Activated CD8-positive, alpha-beta memory T cell treated with anti-CD3 and anti-CD28 coated beads for 36 hours (primary cell): ENCODE results near the gene HS3ST2. TPM values are rescaled to one million over a fixed set of nuclear protein-coding genes. Genes with fewer than 3 reads are reported as not detected.

Source experiments
- CTCF ChIA-PET: fragments of 350-600 bp; sonication (Branson Sonifier 250); formaldehyde crosslinking; loops from one replicate; lab custom pipeline; 2021; ENCODE audit warnings: antibody characterized with exemption; lab: Charles Lee
- POLR2A ChIA-PET: fragments of 350-600 bp; sonication (Branson Sonifier 250); formaldehyde crosslinking; loops from one replicate; lab custom pipeline; 2021; ENCODE audit warnings: antibody characterized with exemption; lab: Charles Lee
- total RNA-seq, 2 experiments: library from RNA; stranded (reverse); gene quantifications; one replicate each; pipeline ENCODE4 v1.2.3, GENCODE V29; 2021

Gene HS3ST2
- total RNA-seq = not detected

DNA sequence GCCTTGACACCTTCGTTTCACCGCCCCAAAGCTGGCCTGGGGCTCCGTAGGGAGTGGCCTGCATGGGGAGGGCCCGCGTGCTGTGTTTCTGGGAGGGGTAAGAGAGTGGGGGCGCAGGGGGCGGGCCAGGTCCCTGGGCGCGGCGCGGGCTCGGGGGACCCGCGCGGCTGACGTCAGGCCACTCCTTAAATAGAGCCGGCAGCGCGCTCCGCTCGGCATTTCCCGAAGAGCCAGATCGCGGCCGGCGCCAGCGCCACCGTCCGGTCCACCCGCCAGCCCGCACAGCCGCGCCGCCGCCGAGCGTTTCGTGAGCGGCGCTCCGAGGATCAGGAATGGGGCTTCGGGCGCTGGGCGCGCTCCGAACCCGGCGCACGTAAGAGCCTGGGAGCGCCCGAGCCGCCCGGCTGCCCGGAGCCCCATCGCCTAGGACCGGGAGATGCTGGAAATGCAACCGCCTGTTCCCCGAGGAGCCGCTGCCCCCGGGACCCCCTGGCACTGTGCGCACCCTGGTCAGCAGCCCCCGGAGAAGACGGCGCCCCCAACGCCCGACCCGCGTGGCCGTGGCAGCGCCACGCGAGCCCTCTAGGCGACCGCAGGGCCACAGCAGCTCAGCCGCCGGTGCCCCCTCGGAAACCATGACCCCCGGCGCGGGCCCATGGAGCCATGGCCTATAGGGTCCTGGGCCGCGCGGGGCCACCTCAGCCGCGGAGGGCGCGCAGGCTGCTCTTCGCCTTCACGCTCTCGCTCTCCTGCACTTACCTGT, at the start of gene HS3ST2:
HS3ST2 (plus strand) TSS at position 215 of the 763 bp plus-strand sequence; CDS start at position 664, 449 bp downstream.
- POLR2A ChIA-PET = no interaction called here
- CTCF ChIA-PET = no interaction called here

DNA sequence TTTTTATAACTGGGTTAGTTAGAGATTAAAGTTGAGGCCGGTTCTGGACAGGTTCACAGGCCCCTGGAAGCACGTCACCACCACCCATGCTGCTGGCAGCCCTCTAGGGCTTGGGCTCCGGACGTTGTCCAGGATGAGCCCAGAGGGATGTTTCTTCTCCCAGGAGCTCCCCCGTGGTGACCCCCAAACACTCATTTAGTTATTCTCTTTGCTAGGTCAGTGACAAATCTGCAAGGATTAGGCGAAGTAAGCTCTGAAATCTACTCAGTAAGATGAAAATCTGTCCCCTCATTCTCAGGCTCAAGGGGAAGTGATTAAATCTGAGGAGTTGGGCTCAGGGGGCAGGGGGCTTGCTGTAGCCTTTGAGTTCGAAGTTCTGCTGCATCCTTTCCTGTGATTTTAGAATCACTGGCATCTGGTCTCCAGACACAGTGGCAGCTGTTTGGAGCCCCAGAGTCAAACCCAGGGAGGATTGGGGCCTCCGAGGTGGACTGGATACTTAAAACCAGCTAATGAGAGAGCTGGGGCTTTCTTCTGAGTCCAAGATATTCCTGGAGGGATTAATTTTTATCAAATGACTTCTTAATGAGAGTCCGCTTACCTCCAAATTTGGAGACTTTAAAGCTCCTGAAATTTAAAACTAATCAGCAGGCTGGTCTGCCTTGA, 49.2 kb upstream of the HS3ST2 start:
- POLR2A ChIA-PET = no interaction called here
- CTCF ChIA-PET = no interaction called here

DNA sequence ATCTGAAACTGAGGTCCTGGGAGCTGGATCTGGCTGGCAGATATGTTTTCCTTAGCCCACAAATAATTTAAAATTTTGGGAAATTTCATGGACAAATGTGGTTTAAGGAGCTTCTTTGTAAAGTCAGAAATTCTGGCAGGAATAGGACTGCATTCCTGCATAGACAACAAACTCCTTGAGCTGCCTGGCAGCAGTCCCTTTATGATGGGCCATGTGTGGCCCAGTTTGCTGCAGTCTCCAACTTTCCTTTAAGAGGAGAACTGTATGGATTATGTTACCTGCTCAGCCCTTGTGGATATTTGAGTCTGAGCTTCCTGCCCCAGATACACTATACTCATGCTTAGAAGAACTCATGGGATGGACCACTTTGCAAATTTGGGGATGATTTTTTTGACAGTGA, 48.5 kb upstream of the HS3ST2 start:
- ChIA-PET CTCF (no interaction called here), POLR2A (no interaction called here)

DNA sequence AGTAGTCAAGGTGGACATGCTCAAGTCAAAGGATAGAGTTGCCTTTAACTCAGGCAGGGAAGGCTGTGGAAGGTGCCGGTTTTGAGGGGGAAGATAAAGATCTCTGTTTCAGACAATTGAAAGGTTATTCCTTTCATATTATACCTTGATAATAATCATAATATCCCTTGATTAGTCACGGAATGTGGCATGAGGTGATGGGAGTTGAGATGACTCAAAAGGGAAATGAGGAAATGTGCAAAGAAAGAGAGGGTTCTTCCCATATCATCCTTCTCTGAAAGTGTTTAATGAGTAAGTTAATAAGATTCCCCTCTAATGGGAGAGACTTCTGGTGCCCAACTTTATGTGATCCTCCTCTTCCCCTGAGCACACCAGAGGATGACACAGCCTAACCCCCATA, 43.1 kb upstream of the HS3ST2 start:
- CTCF ChIA-PET = no interaction called here
- POLR2A ChIA-PET = no interaction called here

DNA sequence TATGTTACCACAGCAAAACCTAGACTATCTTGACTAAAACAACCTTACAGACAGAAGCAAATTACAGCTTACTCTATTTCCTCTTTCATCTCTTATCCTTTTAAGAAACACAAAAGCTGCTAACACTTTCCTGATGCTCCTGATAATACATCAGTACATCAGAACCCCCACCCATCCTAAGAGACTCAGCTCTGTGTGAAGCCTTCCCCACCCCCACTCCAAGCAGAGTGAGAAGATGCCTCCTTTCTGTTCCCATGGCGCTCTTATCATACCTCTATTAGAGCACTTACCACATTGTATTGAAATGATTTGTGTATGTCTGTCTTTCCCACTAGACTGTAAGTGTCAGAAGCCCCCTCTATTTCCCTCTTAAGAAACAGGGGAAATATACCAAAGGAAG, 42.4 kb upstream of the HS3ST2 start:
- ChIA-PET CTCF (no interaction called here), POLR2A (no interaction called here)

DNA sequence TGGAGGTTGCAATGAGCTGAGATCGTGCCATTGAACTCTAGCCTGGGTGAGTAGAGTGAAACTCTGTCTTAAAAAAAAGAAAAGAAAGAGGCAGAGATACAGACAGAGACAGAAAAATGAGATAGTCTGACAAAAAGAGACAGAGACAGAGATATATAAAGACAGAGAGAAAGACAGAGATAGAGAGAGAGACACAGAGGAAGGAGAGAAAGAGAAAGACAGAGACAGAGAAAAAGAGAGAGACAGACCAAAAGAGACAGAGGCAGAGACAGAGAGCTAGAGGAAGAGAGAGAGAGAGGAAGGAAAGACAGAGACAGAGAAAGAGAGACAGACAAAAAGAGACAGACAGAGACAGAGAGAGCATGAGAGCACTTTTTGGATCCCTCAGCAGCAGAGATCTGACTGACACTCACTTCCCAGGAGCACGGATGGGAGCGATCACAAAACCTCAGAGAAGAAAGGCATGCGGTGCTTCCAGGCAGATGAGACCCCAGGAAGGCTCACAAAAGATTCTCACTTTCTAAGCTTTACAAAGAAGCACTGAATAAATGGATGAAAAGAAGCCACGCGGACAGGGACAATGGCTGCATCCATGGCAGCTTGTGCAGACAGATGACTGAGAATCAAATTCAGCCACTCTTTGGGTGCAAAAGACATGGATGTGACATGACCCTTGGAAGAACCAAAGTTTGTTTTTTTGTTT, 38.6 kb upstream of the HS3ST2 start:
- ChIA-PET CTCF (no interaction called here), POLR2A (no interaction called here)

DNA sequence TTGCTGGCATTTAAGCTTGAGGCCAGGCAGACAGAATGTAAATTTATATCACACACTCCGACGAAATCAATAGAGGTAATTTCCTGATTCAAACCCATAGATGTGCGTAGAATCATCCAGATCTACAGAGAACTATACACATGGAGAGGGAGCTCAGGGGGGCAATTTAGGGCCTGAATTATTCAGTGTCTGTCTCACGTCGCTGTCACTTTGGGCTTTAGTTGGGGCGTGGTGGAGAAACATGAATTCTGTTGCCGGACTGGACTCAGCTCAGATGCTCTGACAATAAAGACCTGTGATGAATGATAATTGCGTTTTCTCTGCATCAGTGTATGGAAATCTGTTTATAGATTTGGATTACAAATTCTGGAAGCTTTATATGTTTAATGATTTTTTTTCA, 32.5 kb upstream of the HS3ST2 start:
- POLR2A ChIA-PET = no interaction called here

DNA sequence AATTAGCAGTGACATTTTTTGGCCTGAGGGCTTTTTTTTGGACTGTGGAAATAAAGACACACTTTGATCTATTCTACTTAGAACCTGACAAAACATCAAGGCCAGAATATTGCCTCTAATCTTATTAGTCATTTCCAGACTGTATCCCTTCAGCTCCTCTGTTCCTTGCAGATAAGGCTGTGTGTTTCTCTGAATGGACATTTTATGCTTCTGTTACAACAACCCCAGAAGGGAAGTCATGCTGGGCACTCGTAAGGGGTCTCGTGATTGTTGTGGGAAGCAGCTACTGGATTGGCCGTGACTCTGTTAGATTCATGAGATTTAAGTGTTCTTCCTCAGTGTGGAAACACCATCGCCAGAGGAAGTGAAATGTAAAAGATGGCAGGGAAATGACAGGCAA, 31.6 kb upstream of the HS3ST2 start:
- ChIA-PET POLR2A (no interaction called here), CTCF (no interaction called here)

More for the DNA sequence above, 32.5 kb upstream of the HS3ST2 start:
- CTCF ChIA-PET = no interaction called here

DNA sequence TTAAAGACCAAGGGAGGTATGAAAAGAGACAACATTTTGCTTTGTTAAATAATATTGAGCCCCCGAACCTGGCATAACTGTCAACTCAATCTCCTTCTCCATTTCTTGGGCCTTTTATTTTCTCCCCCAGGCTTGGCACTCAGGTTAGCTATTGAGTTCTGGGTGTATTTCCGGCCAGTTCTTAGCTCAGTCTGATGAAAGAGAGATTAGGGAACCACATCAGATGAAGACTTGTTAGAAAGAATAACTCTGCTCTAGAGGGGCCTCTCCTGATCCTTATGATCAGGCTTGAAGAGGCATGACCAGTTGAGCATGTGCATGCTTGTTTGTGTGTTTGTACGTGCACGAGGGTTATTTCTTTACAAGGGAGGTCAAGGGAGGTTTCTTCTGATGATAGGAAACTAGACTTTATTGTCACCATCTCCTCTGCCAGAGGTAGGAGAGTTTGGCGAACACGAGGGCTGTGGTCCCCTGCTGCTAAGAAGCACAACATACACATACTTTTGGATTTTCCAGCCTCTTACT, 29.2 kb upstream of the HS3ST2 start:
- ChIA-PET POLR2A (no interaction called here), CTCF (no interaction called here)

DNA sequence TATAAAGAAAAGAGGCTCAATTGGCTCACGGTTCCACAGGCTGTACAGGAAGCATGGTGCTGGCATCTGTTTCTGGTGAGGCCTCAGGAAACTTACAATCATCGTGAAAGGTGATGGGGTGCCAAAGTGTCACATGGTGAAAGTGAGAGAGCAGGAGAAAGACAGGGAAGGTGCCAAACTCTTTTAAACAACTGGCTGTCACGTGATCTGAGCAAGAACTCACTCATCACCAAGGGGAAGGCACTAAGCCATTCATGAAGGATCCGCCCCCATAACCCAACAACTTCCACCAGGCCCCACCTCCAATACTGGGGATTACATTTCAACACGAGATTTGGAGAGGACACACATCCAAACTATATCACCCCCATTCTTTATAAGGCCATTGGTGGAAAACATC, 28.4 kb upstream of the HS3ST2 start:
- CTCF ChIA-PET = no interaction called here
- POLR2A ChIA-PET = no interaction called here

DNA sequence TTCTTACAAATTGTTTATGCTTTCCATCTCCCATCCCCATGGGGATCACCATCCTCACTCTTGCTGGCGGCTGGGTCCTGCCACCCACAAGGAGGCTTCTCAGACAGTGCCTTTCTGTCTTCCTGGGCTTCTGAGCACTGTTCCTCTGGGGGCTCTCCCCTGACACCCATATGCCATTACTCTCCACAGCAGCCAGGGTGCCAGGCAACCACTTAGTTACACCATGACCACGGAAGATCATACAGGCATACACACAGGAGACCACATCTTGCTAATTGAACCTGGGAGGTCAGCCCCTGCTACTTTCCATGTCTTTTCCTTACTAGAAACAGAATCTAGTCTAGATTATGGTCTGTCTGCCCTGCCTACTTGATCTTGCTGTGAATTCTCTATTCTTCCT, 27.7 kb upstream of the HS3ST2 start:
- ChIA-PET CTCF (no interaction called here), POLR2A (no interaction called here)

DNA sequence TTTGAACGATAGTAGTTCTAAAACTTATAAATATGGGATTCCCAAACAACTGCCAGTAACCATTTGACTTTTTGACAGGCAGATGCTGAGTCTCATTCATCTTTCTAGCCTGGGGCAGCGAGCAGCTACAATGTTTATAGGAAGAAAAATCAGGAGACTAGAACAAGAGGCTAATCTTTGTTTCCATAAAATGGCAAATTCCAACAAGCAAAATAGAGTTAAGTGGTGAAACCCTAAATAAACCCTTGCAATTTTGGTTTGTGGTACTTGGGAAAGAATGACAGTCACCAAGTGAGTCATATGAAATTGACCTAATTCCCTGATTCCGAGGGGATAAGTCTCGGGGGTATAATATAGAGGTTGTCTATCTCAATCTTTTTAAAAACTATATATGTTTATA, 27.3 kb upstream of the HS3ST2 start:
- ChIA-PET POLR2A (no interaction called here), CTCF (no interaction called here)

DNA sequence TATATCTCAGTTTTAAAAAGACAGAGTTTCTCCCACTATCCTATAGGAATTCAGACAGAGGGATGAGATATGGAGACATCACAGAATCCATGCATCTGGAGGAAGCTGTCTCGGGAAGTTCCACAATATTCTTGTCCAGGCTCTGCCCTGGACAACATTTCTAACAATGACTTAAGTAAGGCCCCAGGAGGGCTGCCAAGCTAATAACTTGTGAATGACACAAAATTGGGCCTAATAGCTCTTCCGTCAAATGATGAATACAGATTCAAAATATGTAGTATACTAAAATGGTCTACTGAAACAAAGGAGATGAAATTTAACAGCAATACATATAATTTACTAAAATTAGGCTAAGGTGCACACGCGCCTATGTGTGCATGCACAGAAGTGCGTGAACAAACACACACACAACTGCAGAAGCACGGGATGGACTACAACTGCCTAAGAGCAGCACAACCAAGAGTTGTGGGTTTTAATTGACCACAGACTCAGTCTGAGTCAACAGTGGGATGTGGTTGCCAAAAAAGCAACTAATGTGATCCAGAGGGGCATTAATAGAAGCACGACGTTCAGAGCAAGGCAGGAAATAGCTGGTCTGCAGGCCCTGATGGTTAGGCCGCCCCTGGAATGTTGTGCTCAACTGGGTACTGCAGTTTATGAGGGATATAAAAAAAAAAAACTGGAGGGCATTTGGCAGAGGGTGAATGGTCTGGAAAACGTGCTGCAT, 26.3 kb upstream of the HS3ST2 start:
- POLR2A ChIA-PET = no interaction called here
- CTCF ChIA-PET = no interaction called here

DNA sequence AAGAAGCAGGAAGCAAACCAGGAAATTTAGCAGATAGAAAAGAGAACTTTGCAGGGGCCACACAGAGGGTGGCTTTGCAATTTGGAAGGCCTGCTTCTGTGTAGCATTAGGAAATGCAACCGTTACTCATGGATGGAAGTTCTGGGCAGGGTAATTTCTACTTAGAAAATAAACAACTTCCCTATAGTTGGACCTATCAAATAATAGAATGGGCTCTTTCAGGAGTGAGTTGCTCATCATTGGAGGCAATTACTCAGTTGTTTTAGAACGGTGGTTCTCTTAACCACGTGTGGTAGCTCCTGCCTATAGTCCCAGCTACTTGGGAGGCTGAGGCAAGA, 25.8 kb upstream of the HS3ST2 start:
- ChIA-PET POLR2A (no interaction called here), CTCF (no interaction called here)

DNA sequence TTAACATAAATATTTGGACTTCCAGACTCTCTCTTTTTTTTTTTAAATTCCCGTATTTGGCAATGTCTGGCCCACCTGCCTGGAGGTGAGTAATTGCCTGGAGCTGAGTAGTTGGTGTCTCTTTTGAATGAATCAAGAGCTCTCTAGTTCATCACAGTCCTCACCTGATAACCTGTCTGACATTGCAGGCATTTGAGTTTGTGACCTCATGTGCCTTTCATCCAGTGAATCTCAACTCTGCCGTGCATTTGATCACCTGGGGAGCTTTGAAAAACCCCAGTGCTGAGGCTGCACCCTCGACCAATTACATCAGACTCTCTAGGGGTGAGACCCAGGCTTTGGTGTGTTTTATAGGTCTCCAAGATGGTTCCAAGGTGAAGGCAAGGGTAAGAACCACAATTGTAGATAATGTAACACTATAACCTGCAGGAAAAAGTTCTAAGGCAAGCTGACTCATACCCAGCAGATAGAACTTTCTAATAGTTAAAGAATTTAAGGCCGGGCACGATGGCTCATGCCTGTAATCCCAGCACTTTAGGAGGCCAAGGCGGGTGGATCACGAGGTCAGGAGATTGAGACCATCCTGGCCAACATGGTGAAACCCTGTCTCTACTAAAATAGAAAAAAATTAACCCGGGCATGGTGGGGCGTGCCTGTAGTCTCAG, 24.5 kb upstream of the HS3ST2 start:
- ChIA-PET POLR2A (no interaction called here), CTCF (no interaction called here)

DNA sequence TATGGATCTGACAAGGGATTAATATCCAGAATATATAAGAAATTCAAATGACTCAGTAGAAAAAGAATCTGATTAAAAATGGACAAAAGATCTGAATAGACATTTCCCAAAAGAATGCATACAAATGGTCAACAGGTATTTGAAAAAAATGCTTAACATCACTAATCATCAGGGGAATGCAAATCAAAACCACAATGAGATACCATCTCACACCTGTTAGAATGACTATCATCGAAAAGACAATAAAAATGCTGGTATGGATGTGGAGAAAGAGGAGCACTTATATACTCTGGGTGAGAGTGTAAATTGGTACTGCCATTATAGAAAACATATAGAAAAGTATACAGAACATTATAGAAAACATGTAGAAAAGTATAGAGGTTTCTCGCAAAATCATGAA, 16.4 kb upstream of the HS3ST2 start:
- ChIA-PET POLR2A (no interaction called here), CTCF (no interaction called here)

DNA sequence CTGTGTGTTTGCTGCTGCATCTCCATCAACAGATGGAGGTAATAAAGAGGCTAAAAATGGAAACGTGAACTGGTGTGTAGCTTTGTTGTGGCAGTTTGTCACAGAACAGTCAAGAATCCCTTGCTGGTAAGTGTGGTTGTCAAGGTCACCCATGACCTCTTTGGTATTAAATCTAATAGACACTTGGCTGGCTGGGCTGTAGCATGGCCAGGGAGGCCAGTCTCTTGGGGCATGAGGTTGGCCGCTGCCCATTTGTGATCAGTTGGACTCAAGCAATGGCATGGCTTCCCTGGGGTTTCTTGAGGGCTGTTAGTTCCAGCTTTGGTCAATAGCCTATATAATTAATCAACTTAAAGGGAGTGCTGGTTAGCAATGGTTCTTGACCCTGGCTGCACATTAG, 14.8 kb upstream of the HS3ST2 start:
- CTCF ChIA-PET = no interaction called here
- POLR2A ChIA-PET = no interaction called here

DNA sequence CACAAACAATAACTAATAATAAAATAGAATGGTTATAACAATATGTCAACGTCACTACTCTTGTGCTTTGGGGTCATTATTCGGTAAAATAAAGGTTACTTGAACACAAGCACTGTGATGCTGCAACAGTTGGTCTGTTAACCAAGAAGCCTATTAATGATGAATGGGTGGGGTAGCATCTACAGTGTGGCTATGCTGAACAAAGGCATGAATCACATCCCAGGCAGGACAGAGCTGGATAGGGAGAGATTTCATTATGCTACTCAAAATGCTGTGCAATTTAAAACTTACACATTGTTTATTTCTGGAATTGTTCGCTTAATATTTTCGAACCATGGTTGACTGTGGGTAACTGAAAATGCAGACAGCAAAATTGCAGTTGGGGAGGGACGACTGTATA, 9.1 kb upstream of the HS3ST2 start:
- ChIA-PET CTCF (no interaction called here), POLR2A (no interaction called here)

DNA sequence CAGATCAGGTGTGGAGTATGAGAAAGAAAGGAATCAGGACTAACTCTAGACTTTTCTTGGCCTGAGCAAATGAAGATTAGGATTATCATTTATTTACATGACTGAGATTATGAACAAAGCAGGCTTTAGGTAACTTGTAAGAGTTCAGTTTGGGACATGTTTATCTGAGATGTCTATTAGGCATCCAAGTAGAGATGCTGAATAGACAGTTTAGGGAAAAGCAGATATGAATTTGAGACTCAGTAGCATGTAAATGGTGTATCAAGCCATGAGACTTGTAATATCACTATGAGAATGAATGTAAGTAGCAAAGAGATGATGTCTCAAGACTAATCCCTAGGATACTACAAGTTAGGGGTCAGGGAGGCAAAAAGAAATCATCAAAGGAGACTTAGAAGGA, 8.6 kb upstream of the HS3ST2 start:
- POLR2A ChIA-PET = no interaction called here
- CTCF ChIA-PET = no interaction called here

DNA sequence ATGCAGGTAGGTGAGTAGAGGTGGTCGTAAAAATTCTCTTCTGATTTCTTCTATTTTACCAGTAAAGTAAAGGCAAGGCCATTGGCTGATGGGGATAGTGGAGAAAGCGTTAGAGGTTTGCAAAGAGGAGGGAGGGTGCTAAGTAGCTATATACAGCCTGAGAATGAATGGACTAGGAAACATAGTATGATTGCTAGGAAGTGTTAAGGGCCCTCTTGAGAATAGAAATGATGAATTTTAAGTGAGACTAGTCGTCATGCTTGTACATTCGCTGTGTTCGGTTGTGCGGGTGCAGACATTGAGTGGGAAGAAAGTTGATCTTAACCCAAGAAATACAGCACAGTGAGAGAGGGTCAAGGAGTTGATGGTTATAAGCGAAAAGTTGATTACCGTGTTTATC, 7.2 kb upstream of the HS3ST2 start:
- POLR2A ChIA-PET = no interaction called here

More for the DNA sequence above, 7.2 kb upstream of the HS3ST2 start:
- CTCF ChIA-PET = no interaction called here
